T-helper 22 cell (primary cell): ENCODE results near the gene EGFR.

Experiments used
- DNase-seq: peaks from one replicate; pipeline ENCODE4 v3.0.0-alpha.2; 2020; ENCODE audit warnings: low read depth

EGFR gene

DNA sequence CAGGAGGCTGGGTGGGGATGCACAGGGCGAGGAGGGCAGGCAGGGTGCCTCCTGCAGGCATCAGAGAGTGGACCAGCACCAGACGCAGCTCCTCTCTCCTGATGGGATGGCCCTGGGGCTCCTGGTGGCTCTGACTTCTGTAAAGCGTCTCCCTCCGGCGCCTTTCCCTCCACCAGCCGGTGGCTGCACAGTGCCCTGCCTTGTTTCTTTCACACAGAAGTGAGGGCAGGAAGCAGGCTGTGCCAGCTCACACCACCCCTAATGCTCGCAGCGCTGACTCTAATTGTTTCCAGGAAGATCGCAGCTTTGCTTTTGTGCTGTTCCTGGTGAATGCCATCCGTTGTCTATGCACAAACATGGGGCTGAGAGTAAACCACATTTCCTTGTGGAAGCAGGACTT, 194.0 kb downstream of the EGFR start:
- no peak for DNase-seq

DNA sequence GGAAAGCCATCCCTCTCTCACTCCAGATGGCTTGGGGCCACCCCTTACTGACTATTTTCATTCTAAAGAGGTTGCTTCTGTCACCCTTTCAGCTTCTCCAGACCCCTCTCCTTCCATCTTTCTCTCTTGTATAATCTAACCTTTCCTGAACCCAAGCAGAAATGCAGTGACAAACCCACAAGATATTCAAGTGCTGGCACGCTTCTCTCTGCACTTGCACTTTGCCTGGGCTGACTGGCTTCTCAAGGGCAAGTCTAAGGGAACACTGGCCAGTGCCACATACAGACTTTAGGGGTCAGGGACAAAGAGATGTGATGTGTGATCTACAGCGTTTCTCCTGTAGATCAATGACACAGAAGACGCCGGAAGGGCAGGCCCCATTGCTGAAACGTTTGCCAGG, 195.9 kb downstream of the EGFR start:
- DNase-seq, result no peak

DNA sequence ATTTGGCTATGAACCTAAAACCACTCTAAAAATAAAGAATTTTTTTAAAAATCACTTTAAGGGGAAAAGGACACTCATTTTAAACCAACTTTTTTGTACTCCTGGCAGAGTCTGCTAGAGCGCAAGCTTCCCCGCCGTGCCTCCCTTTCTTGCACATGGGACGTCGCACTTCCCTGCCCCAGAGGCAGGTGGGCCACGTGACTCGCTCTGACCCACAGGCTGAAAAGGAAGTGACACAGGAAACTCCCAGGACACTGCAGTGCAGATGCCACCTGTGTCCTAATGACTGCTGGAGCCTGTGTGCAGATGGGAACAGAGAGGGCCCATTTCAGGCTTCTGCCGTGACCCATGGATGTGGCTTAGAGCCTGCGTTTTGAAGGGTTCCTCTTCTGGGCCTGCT, 204.2 kb downstream of the EGFR start:
- DNase-seq, result no peak

DNA sequence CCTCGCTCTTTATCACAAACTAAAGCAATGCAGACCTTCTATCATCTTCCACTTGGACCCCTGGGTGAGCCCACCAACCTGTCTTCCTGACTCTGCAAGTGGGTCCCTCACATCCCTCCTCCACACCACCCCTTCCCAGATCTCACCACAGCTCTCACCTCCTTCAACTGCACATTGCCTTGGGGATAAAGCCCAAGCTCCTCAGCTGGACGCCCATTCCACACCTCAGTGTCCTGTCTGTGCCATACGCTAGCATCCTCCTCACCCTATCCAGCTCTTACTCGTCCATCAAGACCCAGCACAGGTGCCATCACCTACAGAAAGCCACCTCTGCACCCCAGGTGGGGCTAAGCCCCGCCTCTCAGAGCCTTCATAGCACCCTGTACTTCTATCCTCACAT, 205.3 kb downstream of the EGFR start:
- DNase-seq, result no peak

DNA sequence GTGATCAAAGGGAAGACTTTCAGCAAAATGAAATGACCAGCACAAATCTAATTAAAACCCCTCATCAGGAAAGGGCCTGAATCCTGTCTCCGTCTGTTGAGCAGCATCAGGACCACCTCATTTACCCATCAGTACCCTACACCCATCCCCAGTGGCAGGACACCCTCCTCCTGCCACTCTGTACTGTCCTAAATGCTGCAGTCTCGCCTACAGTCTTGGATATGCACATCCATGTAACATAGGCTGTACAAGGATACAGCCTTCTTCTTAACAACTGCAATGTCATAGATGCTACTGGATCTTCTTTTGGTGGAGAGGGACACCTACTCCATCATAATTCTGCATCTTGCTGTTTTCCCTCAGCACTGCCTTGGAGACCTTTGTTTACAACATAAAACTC, 206.0 kb downstream of the EGFR start:
- DNase-seq, result no peak

DNA sequence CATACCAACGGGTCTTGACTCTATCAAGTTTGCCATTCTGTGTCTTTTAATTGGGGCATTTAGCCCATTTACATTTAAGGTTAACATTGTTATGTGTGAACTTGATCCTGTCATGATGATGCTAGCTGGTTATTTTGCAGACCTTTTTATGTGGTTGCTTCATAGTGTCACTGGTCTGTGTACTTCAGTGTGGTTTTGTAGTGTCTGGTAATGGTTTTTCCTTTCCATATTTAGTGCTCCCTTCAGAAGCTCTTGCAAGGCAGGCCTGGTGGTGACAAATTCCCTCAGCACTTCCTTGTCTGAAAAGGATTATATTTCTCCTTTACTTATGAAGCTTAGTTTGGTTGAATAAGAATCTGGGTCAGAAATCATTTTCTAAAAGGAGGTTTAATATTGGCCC, 211.2 kb downstream of the EGFR start:
- DNase-seq, result no peak

DNA sequence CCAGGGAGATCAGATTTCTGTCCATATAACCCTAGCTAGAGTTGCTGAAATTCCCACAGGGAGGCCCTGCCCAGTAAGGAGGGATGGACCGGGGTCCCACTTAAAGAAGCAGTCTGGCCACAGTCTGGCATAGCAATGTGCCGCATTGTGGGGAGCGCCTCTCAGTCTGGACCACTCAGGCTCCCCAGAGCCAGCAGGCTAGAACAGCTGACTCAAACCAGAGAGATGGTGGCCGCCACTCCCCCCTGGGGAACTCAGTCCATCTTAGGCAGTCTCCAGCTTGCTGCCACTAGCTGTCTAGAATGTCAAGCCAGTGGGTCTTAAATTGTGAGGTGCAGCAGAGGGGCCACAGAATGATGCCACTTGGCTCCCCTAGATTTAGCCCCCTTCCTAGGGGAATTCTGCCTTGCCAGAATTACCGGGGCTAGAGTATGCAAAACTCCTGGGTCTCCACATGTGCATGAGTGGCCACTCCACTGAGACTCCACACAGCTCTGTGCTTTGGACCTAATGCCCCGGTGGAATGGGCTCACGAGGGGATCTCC, 213.0 kb downstream of the EGFR start:
- no peak for DNase-seq

GRCh38 chr7:55233001-55233400, 214.2 kb downstream of the EGFR start:
- DNase-seq, result no peak

GRCh38 chr7:55234408-55234807, 215.6 kb downstream of the EGFR start:
- DNase-seq, result no peak

DNA sequence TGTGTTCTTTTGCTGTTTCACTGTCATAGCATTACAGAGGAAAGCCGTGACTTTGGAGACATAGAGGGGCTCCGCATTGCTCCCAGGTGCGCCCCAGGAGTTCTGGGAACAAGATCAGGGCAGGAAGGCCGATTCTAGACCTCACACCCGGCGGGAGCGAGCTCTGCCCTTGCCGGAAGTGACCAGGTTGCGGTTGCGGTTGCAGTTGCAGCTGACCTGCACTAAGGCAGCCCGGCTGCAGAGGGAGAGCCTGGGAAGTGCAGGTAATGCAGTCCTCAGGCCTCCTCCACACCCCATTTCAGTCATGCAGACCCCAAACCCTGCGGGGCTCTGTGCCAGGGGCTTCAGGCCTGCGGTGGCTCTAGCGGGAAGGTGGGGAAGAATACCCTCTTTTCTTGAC, 216.3 kb downstream of the EGFR start:
- DNase-seq, result no peak

DNA sequence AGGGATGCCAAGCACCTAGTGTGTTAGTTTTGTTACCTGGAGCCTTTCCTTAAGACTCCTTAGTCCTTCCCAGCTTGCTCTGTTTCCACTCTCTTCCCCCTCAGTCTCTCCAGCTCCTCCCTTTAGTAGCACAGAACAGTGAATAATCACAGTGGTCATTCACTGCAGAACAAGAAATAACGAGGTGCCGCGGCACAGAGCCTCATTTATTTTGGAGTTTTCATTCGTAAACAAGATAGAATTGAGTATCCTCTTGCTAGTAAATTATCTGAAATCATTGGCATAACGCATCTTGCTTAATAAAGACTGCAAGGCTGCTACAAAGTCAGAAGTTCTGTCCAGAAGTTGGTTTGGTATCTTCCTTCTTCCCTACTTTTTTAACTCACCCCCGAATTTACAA, 217.0 kb downstream of the EGFR start:
- no peak for DNase-seq

GRCh38 chr7:55236476-55236875, 217.7 kb downstream of the EGFR start:
- DNase-seq, result no peak

DNA sequence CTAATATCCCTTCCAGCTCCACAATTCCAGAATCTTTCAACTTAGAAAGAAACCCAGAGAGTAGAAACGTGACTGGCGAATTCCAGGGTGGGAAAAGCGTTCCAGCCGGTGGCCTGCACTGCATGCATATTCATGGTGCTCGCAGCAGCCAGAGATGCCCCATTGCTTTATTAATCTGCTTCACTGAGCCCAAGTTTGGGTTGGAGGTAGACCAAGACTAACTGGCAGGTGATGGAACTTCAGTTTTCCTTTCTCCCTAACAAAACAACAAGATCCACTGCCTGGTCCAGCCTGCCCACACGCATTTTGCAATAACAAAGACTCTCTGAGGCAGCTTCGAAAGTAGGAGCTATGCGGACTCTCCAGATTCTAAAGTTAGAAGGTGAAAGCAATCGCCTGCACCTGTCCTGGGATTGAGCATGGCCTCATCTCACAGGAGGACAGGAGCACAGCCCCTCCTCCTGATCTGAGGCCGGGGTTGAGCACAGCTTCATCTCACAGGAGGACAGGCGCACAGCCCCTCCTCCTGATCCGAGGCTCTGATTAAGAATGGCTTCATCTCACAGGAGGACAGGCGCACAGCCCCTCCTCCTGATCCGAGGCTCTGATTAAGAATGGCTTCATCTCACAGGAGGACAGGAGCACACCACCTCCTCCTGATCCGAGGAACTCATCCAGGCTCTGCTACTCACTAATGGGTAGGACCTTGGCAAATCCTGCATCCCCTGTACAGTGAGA, 218.5 kb downstream of the EGFR start:
- DNase-seq, result no peak

- DNase-seq, result no peak
Measured at GRCh38 chr7:55239406-55239805, 220.6 kb downstream of the EGFR start.

GRCh38 chr7:55240418-55241142, 221.8 kb downstream of the EGFR start:
- DNase-seq, result no peak

- DNase-seq, result no peak
Measured at GRCh38 chr7:55241958-55242357, 223.1 kb downstream of the EGFR start.

DNA sequence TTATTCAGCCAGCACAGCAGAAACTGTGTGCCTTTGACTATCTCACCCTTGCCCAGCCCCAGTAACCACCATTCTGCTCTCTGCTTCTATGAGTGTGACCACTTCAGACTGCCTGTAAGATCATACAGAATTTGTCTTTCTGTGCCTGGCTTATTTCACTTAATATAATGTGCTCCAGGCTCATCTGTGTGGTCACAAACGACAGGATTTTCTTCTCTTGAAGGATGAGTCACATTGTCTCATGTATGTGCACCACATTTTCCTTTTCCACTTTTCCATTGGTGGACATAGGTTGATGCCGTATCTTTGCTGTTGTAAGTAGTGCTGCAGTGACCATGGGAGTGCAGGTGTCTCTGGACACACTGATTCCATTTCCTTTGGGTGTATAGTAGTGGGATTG, 223.8 kb downstream of the EGFR start:
- DNase-seq, result no peak

DNA sequence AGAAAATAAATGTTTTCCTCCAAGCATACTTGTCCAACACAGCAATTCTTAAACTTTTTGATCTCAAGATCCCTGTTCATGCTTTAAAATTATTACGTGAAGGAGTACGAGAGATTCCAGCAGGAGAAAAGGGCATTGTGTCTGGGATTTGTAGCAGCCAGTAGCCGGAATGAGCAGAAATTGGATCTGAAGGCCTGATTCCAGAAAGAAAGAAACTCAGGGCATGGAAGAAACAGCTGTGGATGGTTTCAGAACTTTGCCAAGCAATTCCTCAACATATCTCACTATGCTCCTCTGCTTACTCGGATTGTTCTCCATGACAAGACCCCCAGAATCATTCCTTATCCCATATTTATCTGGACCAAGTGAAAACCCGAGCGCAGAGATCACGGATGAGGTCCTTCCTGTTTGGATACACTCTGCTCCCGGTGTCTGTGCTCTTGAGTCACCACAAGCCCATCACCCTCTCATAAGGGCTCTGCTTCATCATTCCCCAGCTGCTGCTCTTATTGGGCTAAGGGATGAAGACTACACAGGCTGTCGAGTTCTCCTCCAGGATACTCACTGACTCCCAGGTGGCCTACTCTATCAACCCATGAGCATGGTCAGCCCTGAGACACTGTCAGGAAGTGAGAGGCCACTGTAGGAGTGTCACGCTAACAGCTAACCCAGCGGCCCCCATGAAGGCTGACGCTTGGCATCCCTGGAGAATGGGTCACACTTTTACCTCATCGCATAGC, 225.4 kb downstream of the EGFR start:
- no peak for DNase-seq

GRCh38 chr7:55245271-55245723, 226.5 kb downstream of the EGFR start:
- DNase-seq, result no peak

DNA sequence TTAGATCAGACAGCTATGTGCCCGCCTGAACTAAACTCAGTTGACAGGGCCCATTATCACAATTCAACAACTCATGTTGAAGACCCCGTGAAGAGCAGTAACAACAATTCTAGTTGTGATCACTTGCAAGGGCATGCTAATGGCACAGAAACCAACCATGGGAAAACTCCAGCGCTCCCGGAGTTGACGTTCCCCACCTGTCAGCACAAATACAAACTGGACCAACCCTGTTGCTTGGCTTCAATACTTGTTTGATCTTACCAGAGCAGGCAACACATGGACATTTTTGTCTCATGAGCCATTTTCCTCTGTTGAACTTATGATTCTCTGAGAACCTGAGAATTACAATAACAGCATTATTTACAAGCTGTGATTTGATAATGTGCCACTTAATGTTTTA, 227.4 kb downstream of the EGFR start:
- DNase-seq, result no peak

GRCh38 chr7:55247428-55247827, 228.6 kb downstream of the EGFR start:
- no peak for DNase-seq

GRCh38 chr7:55248526-55248925, 229.7 kb downstream of the EGFR start:
- no peak for DNase-seq

- DNase-seq, result no peak
Measured at GRCh38 chr7:55249332-55249731, 230.5 kb downstream of the EGFR start.
